A172 (cell line): Measurements from ENCODE around the gene GTPBP10. TPM values are rescaled to one million over a fixed set of nuclear protein-coding genes. Genes with fewer than 3 reads are reported as not detected.

Experiments used
- DNase-seq: peaks from one replicate; pipeline ENCODE4 v3.0.0-alpha.2; 2015; ENCODE audit warnings: low spot score
- total RNA-seq: library from RNA; depleted of rRNA; stranded (reverse); fragments of >200 nt; shearing (Covaris generic); gene quantifications from 2 replicates; pipeline ENCODE4 v1.2.3, GENCODE V29; 2014; rRNA removed

Gene GTPBP10
- total RNA-seq, 1 experiment from 2014 or later: 15.9 TPM

GRCh38 chr7:90433221-90433620 lies 86.7 kb downstream of the GTPBP10 start:
- DNase-seq: no peak

Other genes with a start within 250 kb of the GTPBP10 start
- 0.83 and 1.5 TPM in 2 replicates for gene STEAP1, start 192.2 kb upstream of the GTPBP10 start, total RNA-seq
- 2.5 and 18.5 TPM in 2 replicates for gene STEAP2, start 135.0 kb upstream of the GTPBP10 start, total RNA-seq
- gene CFAP69, start 101.5 kb upstream of the GTPBP10 start, total RNA-seq: 2.1 and 5.1 TPM in 2 replicates
- not detected in 2 replicates for gene FAM237B, start 25.4 kb upstream of the GTPBP10 start, total RNA-seq
- gene CLDN12, start 56.7 kb downstream of the GTPBP10 start, total RNA-seq: 33.7 and 35.8 TPM in 2 replicates
- gene PTTG1IP2, start 122.9 kb downstream of the GTPBP10 start, total RNA-seq: not detected in 2 replicates
- gene CDK14, start 249.6 kb downstream of the GTPBP10 start, total RNA-seq: 19.6 and 22.3 TPM in 2 replicates